GM23338 (cell line): ENCODE measurements around the gene ABCB6. TPM values are rescaled to one million over a fixed set of nuclear protein-coding genes. Genes with fewer than 3 reads are reported as not detected.

ENCODE experiments used
- ATAC-seq: fragments of 200-7000 bp; cut with Tn5 transposase; 3 replicates; pipeline ENCODE4 v1.9.1; 2020
- DNase-seq: peaks from one replicate; pipeline ENCODE4 v3.0.0-alpha.2; 2015; ENCODE audit warnings: low spot score
- H2AFZ ChIP-seq: fragments of 200-600 bp; sonication (generic); 2 replicates; pipeline ENCODE4 v1.8.0; 2016; ENCODE audit warnings: antibody characterized with exemption, mild to moderate bottlenecking, moderate library complexity
- H3F3A ChIP-seq: fragments of 200-600 bp; sonication (generic); replicated peaks from 2 replicates; pipeline ENCODE4 v1.8.0; 2017; ENCODE audit warnings: antibody characterized with exemption, mixed run types, low read depth
- H3K27ac ChIP-seq: fragments of 200-600 bp; sonication (generic); 2 replicates; pipeline ENCODE4 v1.6.1; 2016; ENCODE audit warnings: low read depth
- H3K27me3 ChIP-seq: fragments of 200-600 bp; sonication (generic); 2 replicates; pipeline ENCODE4 v1.8.0; 2016; ENCODE audit warnings: mild to moderate bottlenecking, mixed run types, moderate library complexity; ENCODE audit not compliant: insufficient read depth
- H3K36me3 ChIP-seq: fragments of 200-600 bp; sonication (generic); 2 replicates; pipeline ENCODE4 v1.8.0; 2016; ENCODE audit warnings: mild to moderate bottlenecking; ENCODE audit not compliant: insufficient read depth
- H3K4me1 ChIP-seq: fragments of 200-600 bp; sonication (generic); 2 replicates; pipeline ENCODE4 v1.8.0; 2016; ENCODE audit warnings: mild to moderate bottlenecking, moderate library complexity; ENCODE audit not compliant: insufficient read depth
- H3K4me2 ChIP-seq: fragments of 200-600 bp; sonication (generic); 2 replicates; pipeline ENCODE4 v1.7.1; 2017; ENCODE audit warnings: mixed run types
- H3K4me3 ChIP-seq: fragments of 200-600 bp; sonication (generic); 2 replicates; pipeline ENCODE4 v1.6.1; 2016; ENCODE audit warnings: mixed run types
- H3K79me2 ChIP-seq: fragments of 200-600 bp; sonication (generic); replicated peaks from 2 replicates; pipeline ENCODE4 v1.8.0; 2017; ENCODE audit warnings: mild to moderate bottlenecking; ENCODE audit not compliant: insufficient read depth
- H3K9me2 ChIP-seq: fragments of 200-600 bp; sonication (generic); 2 replicates; pipeline ENCODE4 v1.8.0; 2017; ENCODE audit not compliant: insufficient read depth
- H4K20me1 ChIP-seq: fragments of 200-600 bp; sonication (generic); replicated peaks from 2 replicates; pipeline ENCODE4 v1.8.0; 2017; ENCODE audit warnings: mild to moderate bottlenecking; ENCODE audit not compliant: insufficient read depth
- H3K27ac Mint-ChIP-seq: 2 replicates; pipeline ENCODE4 v1.8.0; 2020; ENCODE audit warnings: inconsistent platforms, mild to moderate bottlenecking, moderate library complexity, mixed read lengths
- H3K27me3 Mint-ChIP-seq: 3 replicates; pipeline ENCODE4 v1.8.0; 2022; ENCODE audit warnings: low read depth, mild to moderate bottlenecking, moderate library complexity, mixed read lengths, inconsistent platforms; ENCODE audit not compliant: insufficient read depth, poor library complexity
- H3K36me3 Mint-ChIP-seq: 3 replicates; pipeline ENCODE4 v1.8.0; 2021; ENCODE audit warnings: low read depth, mild to moderate bottlenecking, inconsistent platforms, moderate library complexity, mixed read lengths
- H3K4me1 Mint-ChIP-seq: 3 replicates; pipeline ENCODE4 v1.8.0; 2020; ENCODE audit warnings: mild to moderate bottlenecking, inconsistent platforms, mixed read lengths
- H3K4me3 Mint-ChIP-seq: 3 replicates; pipeline ENCODE4 v1.8.0; 2021; ENCODE audit warnings: moderate library complexity, mild to moderate bottlenecking, inconsistent platforms, mixed read lengths
- H3K9me3 Mint-ChIP-seq: 3 replicates; pipeline ENCODE4 v1.8.0; 2020; ENCODE audit warnings: moderate library complexity, mild to moderate bottlenecking, inconsistent platforms, mixed read lengths
- CREB1 ChIP-seq: fragments of 250-450 bp; sonication (Bioruptor Pico); IDR thresholded peaks from 2 replicates; pipeline ENCODE4 v1.5.0; 2020; ENCODE audit warnings: low read depth, mild to moderate bottlenecking, moderate library complexity
- CTCF ChIP-seq, 2 experiments: fragments of 200-600 bp in 1 of 2; sonication (generic) in 1 of 2; conservative IDR thresholded peaks; 2 replicates each; pipeline versions ENCODE4 v1.5.1 to v1.6.1; 2016 to 2017; ENCODE audit warnings: antibody characterized with exemption in 2 of 2, low read depth in 2 of 2, mild to moderate bottlenecking in 2 of 2, moderate library complexity in 1 of 2
- ETS1 ChIP-seq: IDR thresholded peaks from 2 replicates; pipeline ENCODE4 v1.6.1; 2016; ENCODE audit warnings: antibody characterized with exemption
- EZH2 ChIP-seq: fragments of 200-600 bp; sonication (generic); IDR thresholded peaks from one replicate; pipeline ENCODE4 v1.8.0; 2017; ENCODE audit warnings: antibody characterized with exemption, mild to moderate bottlenecking, low read depth; ENCODE audit not compliant: unreplicated experiment
- EZH2phosphoT487 ChIP-seq: fragments of 200-600 bp; sonication (generic); IDR thresholded peaks from one replicate; pipeline ENCODE4 v1.8.1; 2018; ENCODE audit warnings: antibody characterized with exemption; ENCODE audit not compliant: unreplicated experiment
- JUNB ChIP-seq: IDR thresholded peaks from one replicate; pipeline ENCODE4 v1.6.1; 2016; ENCODE audit warnings: antibody characterized with exemption; ENCODE audit not compliant: unreplicated experiment
- NANOG ChIP-seq: IDR thresholded peaks from 2 replicates; pipeline ENCODE4 v1.6.1; 2016; ENCODE audit warnings: antibody characterized with exemption, borderline replicate concordance
- POLR2AphosphoS5 ChIP-seq: IDR thresholded peaks from 2 replicates; pipeline ENCODE4 v1.6.1; 2016; ENCODE audit warnings: antibody characterized with exemption, low read depth
- REST ChIP-seq: IDR thresholded peaks from one replicate; pipeline ENCODE4 v1.6.1; 2018; ENCODE audit warnings: antibody characterized with exemption; ENCODE audit not compliant: unreplicated experiment
- STAT1 ChIP-seq: IDR thresholded peaks from one replicate; pipeline ENCODE4 v1.6.1; 2016; ENCODE audit warnings: antibody characterized with exemption; ENCODE audit not compliant: unreplicated experiment
- ZNF114 ChIP-seq: fragments of 250-450 bp; sonication (Bioruptor Pico); IDR thresholded peaks from 2 replicates; pipeline ENCODE4 v1.5.0; 2020; ENCODE audit warnings: mild to moderate bottlenecking, moderate library complexity
- ZNF331 ChIP-seq: fragments of 250-450 bp; sonication (Bioruptor Pico); IDR thresholded peaks from 2 replicates; pipeline ENCODE4 v1.5.0; 2020; ENCODE audit warnings: low read depth, mild to moderate bottlenecking, moderate library complexity
- ZNF462 ChIP-seq: fragments of 250-450 bp; sonication (Bioruptor Pico); IDR thresholded peaks from 2 replicates; pipeline ENCODE4 v1.5.0; 2020; ENCODE audit warnings: mild to moderate bottlenecking, moderate library complexity
- polyA plus RNA-seq: library from polyadenylated mRNA; unstranded; fragments of >200 nt; fragmentation: Nextera tagmentation; extraction: Ambion mirVana; gene quantifications from 2 replicates; pipeline ENCODE4 v1.2.1, GENCODE V29; 2016
- total RNA-seq: library from RNA; depleted of rRNA; stranded (reverse); fragments of >200 nt; shearing (Covaris generic); gene quantifications from 2 replicates; pipeline ENCODE4 v1.2.3, GENCODE V29; 2014

Gene ABCB6
- total and polyA plus RNA-seq, 2 experiments from 2014 or later = 26.2 to 35.1 TPM

GRCh38 chr2:219206328-219207133 lies 12.2 kb downstream of the ABCB6 start, which contains the start of gene ZFAND2B:
ZFAND2B (plus strand) TSS chr2:219206782; CDS start chr2:219206988, 206 bp downstream.
- Histone ChIP-seq H4K20me1 (no peaks in the 10 kb centered on the region; the same call in 1 of the 2 replicates), H3F3A (peaks cover 15% of the 10 kb centered on the region; the same call in 1 of the 2 replicates), H3K9me2 (no peaks in the 10 kb centered on the region), H3K79me2 (no peaks in the 10 kb centered on the region), H3K27me3 (no peaks in the 10 kb centered on the region), H2AFZ (peak within 1 kb of the TSS; percentile 98), H3K36me3 (no peaks in the 10 kb centered on the region; the same call in 1 of the 2 replicates), H3K27ac (0 out of 2 replicates have a peak within 1 kb of the TSS, but pooled peaks have one; percentile 74), H3K4me3 (peak within 1 kb of the TSS; percentile 84), H3K4me1 (peaks cover 15% of the 10 kb centered on the region), H3K4me2 (peak within 1 kb of the TSS; percentile 96)
- TF ChIP-seq EZH2phosphoT487 = no peak
- TF ChIP-seq ETS1 = peak; percentile 47; the same call in 1 of the 2 replicates
- TF ChIP-seq ZNF114 = no peak
- peak; percentile 92 for TF ChIP-seq CREB1 (CRISPR knock-in tag)
- no peak for TF ChIP-seq ZNF331
- TF ChIP-seq REST = no peak
- TF ChIP-seq STAT1 = no peak
- TF ChIP-seq POLR2AphosphoS5 = peak; percentile 97
- no peak for TF ChIP-seq CTCF (conservative IDR thresholded peaks at IDR 0.05; ENCODE audit: low read depth in 2 of 2)
- TF ChIP-seq EZH2 = no peak
- TF ChIP-seq ZNF462 (CRISPR knock-in tag) = no peak
- TF ChIP-seq JUNB = no peak
- no peak for TF ChIP-seq NANOG
- Mint-ChIP-seq H3K27ac (peak within 1 kb of the TSS; percentile 87), H3K4me1 (peaks cover 13% of the 10 kb centered on the region; the same call in 2 of the 3 replicates), H3K27me3 (peaks cover 10% of the 10 kb centered on the region), H3K9me3 (peaks cover 2% of the 10 kb centered on the region; the same call in 1 of the 3 replicates), H3K36me3 (peaks cover 27% of the 10 kb centered on the region), H3K4me3 (peak within 1 kb of the TSS; percentile 88)
- peak; percentile 97 for DNase-seq
- peak; percentile 98 for ATAC-seq
